Gastrocnemius medialis (tissue), 4 donors: ENCODE data around the gene TMEM37.

ENCODE experiments used
- POLR2A ChIP-seq, 2 donors: fragments of 450-650 bp; IDR thresholded peaks; one replicate each; pipeline ENCODE4 v1.6.1; 2017; ENCODE audit warnings: antibody characterized with exemption in 2 of 2, mild to moderate bottlenecking in 2 of 2, moderate library complexity in 2 of 2
- TF ChIP-seq, protein P1 (sequence below), 5 experiments: fragments of 450-650 bp in 3 of 5; fragments of 200-600 bp in 2 of 5; sonication (generic) in 2 of 5; IDR thresholded peaks in 4 of 5; conservative IDR thresholded peaks in 1 of 5; 1 replicate in 4 of 5; 2 replicates in 1 of 5; pipeline ENCODE4 v1.5.1; 2016 to 2019; ENCODE audit warnings: antibody characterized with exemption in 5 of 5, mild to moderate bottlenecking in 3 of 5, moderate library complexity in 3 of 5

DNA sequence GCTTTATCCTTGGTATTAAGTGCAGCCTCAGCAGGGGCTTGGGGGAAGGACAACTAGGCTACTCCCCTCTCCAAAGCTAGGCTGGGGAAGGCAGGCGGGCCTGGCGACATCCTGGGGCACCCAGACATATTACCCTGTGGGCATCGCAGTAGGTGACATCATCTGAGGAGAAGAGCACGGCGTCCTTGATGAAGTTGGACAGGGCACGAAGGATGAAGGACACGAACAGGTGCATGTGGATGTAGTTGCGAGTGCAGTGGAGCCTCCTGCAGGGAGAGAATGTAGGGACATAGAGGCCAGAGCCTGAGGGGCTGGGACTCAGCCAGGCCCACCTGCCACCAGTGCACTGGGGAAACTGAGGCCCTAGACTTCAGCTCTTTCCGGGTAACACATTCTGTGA lies 32.3 kb downstream of the TMEM37 start:
- TF ChIP-seq, protein P1, sequence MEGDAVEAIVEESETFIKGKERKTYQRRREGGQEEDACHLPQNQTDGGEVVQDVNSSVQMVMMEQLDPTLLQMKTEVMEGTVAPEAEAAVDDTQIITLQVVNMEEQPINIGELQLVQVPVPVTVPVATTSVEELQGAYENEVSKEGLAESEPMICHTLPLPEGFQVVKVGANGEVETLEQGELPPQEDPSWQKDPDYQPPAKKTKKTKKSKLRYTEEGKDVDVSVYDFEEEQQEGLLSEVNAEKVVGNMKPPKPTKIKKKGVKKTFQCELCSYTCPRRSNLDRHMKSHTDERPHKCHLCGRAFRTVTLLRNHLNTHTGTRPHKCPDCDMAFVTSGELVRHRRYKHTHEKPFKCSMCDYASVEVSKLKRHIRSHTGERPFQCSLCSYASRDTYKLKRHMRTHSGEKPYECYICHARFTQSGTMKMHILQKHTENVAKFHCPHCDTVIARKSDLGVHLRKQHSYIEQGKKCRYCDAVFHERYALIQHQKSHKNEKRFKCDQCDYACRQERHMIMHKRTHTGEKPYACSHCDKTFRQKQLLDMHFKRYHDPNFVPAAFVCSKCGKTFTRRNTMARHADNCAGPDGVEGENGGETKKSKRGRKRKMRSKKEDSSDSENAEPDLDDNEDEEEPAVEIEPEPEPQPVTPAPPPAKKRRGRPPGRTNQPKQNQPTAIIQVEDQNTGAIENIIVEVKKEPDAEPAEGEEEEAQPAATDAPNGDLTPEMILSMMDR (IDR thresholded peaks at IDR 0.05 in 4 of 5, conservative IDR thresholded peaks at IDR 0.05 in 1 of 5): no peak
- TF ChIP-seq POLR2A (IDR thresholded peaks at IDR 0.05): no peak
